HG02884 (cell line): Measurements from ENCODE around the gene TGFBR3.
A peak's percentile ranks its signal among the peaks of the same experiment; 100 is the strongest.

ENCODE experiments used
- ATAC-seq: cut with Tn5 transposase; IDR thresholded peaks from one replicate; pipeline ENCODE4 v1.9.1; 2021; ENCODE audit warnings: mild to moderate bottlenecking, moderate library complexity; ENCODE audit not compliant: unreplicated experiment

The TGFBR3 gene

GRCh38 chr1:91827459-91828321, 58.3 kb downstream of the TGFBR3 start:
- no peak for ATAC-seq

- ATAC-seq = no peak
Observed at GRCh38 chr1:91827087-91827458, 58.9 kb downstream of the TGFBR3 start.

GRCh38 chr1:91826649-91827048, 59.3 kb downstream of the TGFBR3 start:
- ATAC-seq = no peak

- ATAC-seq = no peak
Observed at GRCh38 chr1:91826248-91826647, 59.7 kb downstream of the TGFBR3 start.

- ATAC-seq = peak; percentile 67
Observed at GRCh38 chr1:91821126-91821868, 64.7 kb downstream of the TGFBR3 start.

- ATAC-seq = no peak
Observed at GRCh38 chr1:91819038-91819788, 66.7 kb downstream of the TGFBR3 start.

GRCh38 chr1:91818713-91818975, 67.3 kb downstream of the TGFBR3 start:
- no peak for ATAC-seq

GRCh38 chr1:91817211-91817905, 68.6 kb downstream of the TGFBR3 start:
- ATAC-seq = no peak

- ATAC-seq = no peak
Observed at GRCh38 chr1:91816031-91816430, 69.9 kb downstream of the TGFBR3 start.

GRCh38 chr1:91814448-91814847, 71.5 kb downstream of the TGFBR3 start:
- no peak for ATAC-seq

- ATAC-seq = no peak
Observed at GRCh38 chr1:91813813-91814212, 72.1 kb downstream of the TGFBR3 start.

GRCh38 chr1:91811363-91812025, 74.5 kb downstream of the TGFBR3 start:
- no peak for ATAC-seq

- no peak for ATAC-seq
Observed at GRCh38 chr1:91809317-91809716, 76.6 kb downstream of the TGFBR3 start.

GRCh38 chr1:91807921-91808620, 77.9 kb downstream of the TGFBR3 start:
- no peak for ATAC-seq

GRCh38 chr1:91806769-91807700, 78.9 kb downstream of the TGFBR3 start:
- ATAC-seq = no peak

- ATAC-seq = no peak
Observed at GRCh38 chr1:91806181-91806768, 79.7 kb downstream of the TGFBR3 start.

GRCh38 chr1:91805311-91805801, 80.6 kb downstream of the TGFBR3 start:
- ATAC-seq = no peak

- ATAC-seq = no peak
Observed at GRCh38 chr1:91804546-91805023, 81.4 kb downstream of the TGFBR3 start.
